Activated T-cell treated with anti-CD3 and anti-CD28 coated beads, Interleukin-2, amount 50 U/mL, for 1 hour (primary cell): ENCODE results near the gene ZNF511.
"Not testable (repeated sequence)": the region's sequence is repeated elsewhere in the genome, so short reads cannot be mapped to it uniquely, and the experiment has no call there.

Experiments
- DNase-seq: peaks from one replicate; pipeline ENCODE4 v3.0.0-alpha.2; 2020

The ZNF511 gene

GRCh38 chr10:133316732-133317131, 8.0 kb downstream of the ZNF511 start:
- no peak for DNase-seq

- DNase-seq, result peak; percentile 77
Measured at GRCh38 chr10:133318494-133319127, 9.9 kb downstream of the ZNF511 start.

- not testable (repeated sequence) for DNase-seq
Measured at GRCh38 chr10:133320852-133321422, 12.2 kb downstream of the ZNF511 start.

- not testable (repeated sequence) for DNase-seq
Measured at GRCh38 chr10:133322064-133322709, 13.5 kb downstream of the ZNF511 start.

GRCh38 chr10:133324198-133324792, 15.6 kb downstream of the ZNF511 start:
- peak; percentile 66 for DNase-seq

- no peak for DNase-seq
Measured at GRCh38 chr10:133324857-133325260, 16.1 kb downstream of the ZNF511 start.

- peak; percentile 47 for DNase-seq
Measured at GRCh38 chr10:133325440-133326222, 16.9 kb downstream of the ZNF511 start.

- DNase-seq, result no peak
Measured at GRCh38 chr10:133326223-133326551, 17.5 kb downstream of the ZNF511 start.

GRCh38 chr10:133326745-133327650, 18.3 kb downstream of the ZNF511 start:
- DNase-seq, result no peak

GRCh38 chr10:133327651-133328357, 19.1 kb downstream of the ZNF511 start:
- no peak for DNase-seq

GRCh38 chr10:133328358-133329343, 19.9 kb downstream of the ZNF511 start:
- DNase-seq, result no peak

GRCh38 chr10:133329491-133330202, 20.9 kb downstream of the ZNF511 start:
- peak; percentile 89 for DNase-seq

- no peak for DNase-seq
Measured at GRCh38 chr10:133332936-133333699, 24.4 kb downstream of the ZNF511 start.

- no peak for DNase-seq
Measured at GRCh38 chr10:133334503-133335245, 26.0 kb downstream of the ZNF511 start.

GRCh38 chr10:133335246-133336117, 26.8 kb downstream of the ZNF511 start:
- peak; percentile 90 for DNase-seq

- peak; percentile 47 for DNase-seq
Measured at GRCh38 chr10:133336118-133336576, 27.4 kb downstream of the ZNF511 start.
